ENCODE results near the gene PSME2. TPM values are rescaled to one million over a fixed set of nuclear protein-coding genes. Genes with fewer than 3 reads are reported as not detected.

Gene PSME2
- total and polyA plus RNA-seq, 7 donors, result 30.1 to 179 (median 76.4) TPM

- no peaks in the 10 kb centered on the region for H3K27me3 ChIP-seq (ENCODE audit: insufficient read depth in 3 of 3, low read length in 2 of 3)
- H3K4me3 ChIP-seq, result no peak overlapping the region
- no peaks in the 10 kb centered on the region for H3K9me3 ChIP-seq
- ATAC-seq, result no peak
- H3K27ac ChIP-seq, result no peak overlapping the region
- H3K36me3 ChIP-seq (ENCODE audit: insufficient read depth in 1 of 2, low read depth in 1 of 2), result peaks cover 0 to 3% of the 10 kb centered on the region in 2 donors
- no peaks in the 10 kb centered on the region for H3K4me1 ChIP-seq
- intact Hi-C loops (cut with DNase I), result no loop called here
- DNase-seq, result no peak
- no peak for TF ChIP-seq CTCF (IDR thresholded peaks at IDR 0.05)
- WGBS, 3 donors, result 86 to 92% (median 91%) methylated on average over 7 of the region's 7 CpGs
Measured at GRCh38 chr14:24102357-24103048, 43.9 kb downstream of the PSME2 start.

GRCh38 chr14:24100982-24101494 lies 45.4 kb downstream of the PSME2 start:
- intact Hi-C loops (cut with DNase I), result no loop called here
- Histone ChIP-seq H3K9me3 (no peaks in the 10 kb centered on the region), H3K27me3 (ENCODE audit: insufficient read depth in 3 of 3, low read length in 2 of 3) (no peaks in the 10 kb centered on the region), H3K4me3 (no peak overlapping the region), H3K27ac (no peak overlapping the region), H3K4me1 (no peaks in the 10 kb centered on the region), H3K36me3 (ENCODE audit: insufficient read depth in 1 of 2, low read depth in 1 of 2) (peaks cover 0 to 3% of the 10 kb centered on the region in 2 donors)
- 96 to 97% (median 97%) methylated on average over 3 of the region's 3 CpGs for WGBS, 3 donors
- DNase-seq, result no peak
- no peak for ATAC-seq
- no peak for TF ChIP-seq CTCF (IDR thresholded peaks at IDR 0.05)

GRCh38 chr14:24100197-24100981 lies 46.0 kb downstream of the PSME2 start:
- 82 to 93% (median 87%) methylated on average over 4 of the region's 4 CpGs for WGBS, 3 donors
- Histone ChIP-seq H3K9me3 (no peaks in the 10 kb centered on the region), H3K4me3 (no peak overlapping the region), H3K27me3 (ENCODE audit: insufficient read depth in 3 of 3, low read length in 2 of 3) (no peaks in the 10 kb centered on the region), H3K36me3 (ENCODE audit: insufficient read depth in 1 of 2, low read depth in 1 of 2) (peaks cover 0 to 3% of the 10 kb centered on the region in 2 donors), H3K4me1 (no peaks in the 10 kb centered on the region), H3K27ac (no peak overlapping the region)
- intact Hi-C loops (cut with DNase I), result no loop called here
- TF ChIP-seq CTCF (IDR thresholded peaks at IDR 0.05), result no peak
- ATAC-seq, result no peak
- DNase-seq, result no peak

- Histone ChIP-seq H3K27me3 (ENCODE audit: insufficient read depth in 3 of 3, low read length in 2 of 3) (no peaks in the 10 kb centered on the region), H3K9me3 (no peaks in the 10 kb centered on the region), H3K4me3 (no peak overlapping the region), H3K4me1 (peaks cover 6% of the 10 kb centered on the region), H3K27ac (no peak overlapping the region), H3K36me3 (ENCODE audit: insufficient read depth in 1 of 2, low read depth in 1 of 2) (peaks cover 0 to 3% of the 10 kb centered on the region in 2 donors)
- no peak for TF ChIP-seq CTCF (IDR thresholded peaks at IDR 0.05)
- intact Hi-C loops (cut with DNase I), result loop anchor here in 1 of 2 donors (10.0 kb wide), 1 partner anchor 124 kb away; no protein-coding TSS in a partner anchor
- DNase-seq (no peak), ATAC-seq (no peak)
- 55 to 72% (median 60%) methylated on average over 17 of the region's 17 CpGs for WGBS, 3 donors
Measured at GRCh38 chr14:24098927-24099813, 47.2 kb downstream of the PSME2 start.
